ENCODE results near the gene LCT.
A peak's percentile ranks its signal among the peaks of the same experiment; 100 is the strongest.

The LCT gene

DNA sequence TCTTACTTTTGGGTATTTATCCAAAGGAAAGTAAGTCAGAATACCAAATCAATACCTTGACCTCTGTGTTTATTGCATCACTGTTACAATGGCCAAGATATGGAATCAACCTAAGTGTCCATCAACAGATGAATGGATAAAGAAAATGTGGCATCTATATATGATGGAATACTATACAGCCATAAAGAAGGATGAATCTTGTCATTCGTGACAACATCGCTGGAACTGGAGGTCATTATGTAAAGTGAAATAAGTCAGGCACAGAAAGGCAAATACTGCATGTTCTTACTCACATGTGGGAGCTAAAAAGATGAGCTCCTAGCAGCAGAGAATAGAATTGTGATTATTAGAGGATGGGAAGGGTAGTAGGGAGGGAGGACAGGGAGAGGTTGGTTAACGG is 34.6 kb downstream of the LCT start:
- DNase-seq (ENCODE audit: low read depth) = no peak
- H3K4me3 ChIP-seq (ENCODE audit: low read depth, low read length) = no peak overlapping the region
- no peak for TF ChIP-seq CTCF (IDR thresholded peaks at IDR 0.05; ENCODE audit: insufficient read depth, low read depth, low read length, missing control alignments)

DNA sequence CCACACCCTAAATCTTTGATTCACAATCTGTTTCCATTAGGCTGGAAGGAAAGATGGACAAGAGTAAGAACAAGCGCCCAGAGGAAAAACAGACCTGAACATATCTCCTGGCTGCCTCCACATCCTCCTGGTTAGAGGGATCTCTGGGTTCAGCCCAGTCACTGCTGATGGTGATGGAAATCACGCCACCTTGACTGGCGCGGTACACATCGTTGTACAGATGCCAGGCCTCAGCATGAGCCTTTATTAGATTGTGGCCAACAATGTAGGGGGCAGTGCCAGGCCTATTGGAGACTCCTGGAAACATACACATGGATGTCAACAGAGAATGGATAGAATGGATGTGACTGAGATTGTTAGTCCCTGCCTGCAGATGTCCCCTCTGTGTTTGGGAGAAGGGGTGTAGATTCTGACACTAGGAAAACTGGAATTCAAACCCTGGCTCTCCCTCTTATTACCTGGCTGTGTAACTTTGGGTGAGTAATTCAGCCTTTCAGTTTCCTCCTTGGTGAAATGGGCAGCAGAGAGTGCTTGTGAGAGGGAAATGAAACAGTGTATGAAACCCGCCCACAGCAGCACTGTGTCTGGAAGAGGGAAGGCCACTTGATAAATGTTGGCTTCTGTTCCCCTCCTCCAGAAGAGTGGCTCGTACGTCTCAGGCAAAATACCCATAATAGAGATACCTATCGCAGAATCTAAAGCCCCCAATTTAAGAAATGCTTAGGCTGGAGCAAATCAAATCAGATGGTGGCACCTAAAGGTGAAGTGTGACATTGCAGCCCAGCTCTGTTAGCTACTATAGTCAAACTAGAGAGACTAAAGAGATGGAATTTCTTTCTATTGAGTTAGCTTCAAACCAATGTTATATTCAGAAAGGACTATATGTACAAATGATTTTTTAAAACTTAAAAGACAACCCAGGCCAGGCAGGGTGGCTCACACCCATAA is 36.2 kb downstream of the LCT start:
- no peak overlapping the region for H3K4me3 ChIP-seq (ENCODE audit: low read depth, low read length)
- no peak for TF ChIP-seq CTCF (IDR thresholded peaks at IDR 0.05; ENCODE audit: insufficient read depth, low read depth, low read length, missing control alignments)
- DNase-seq (ENCODE audit: low read depth) = no peak

- no peak for DNase-seq (ENCODE audit: low read depth)
- no peak overlapping the region for H3K4me3 ChIP-seq (ENCODE audit: low read depth, low read length)
- TF ChIP-seq CTCF (IDR thresholded peaks at IDR 0.05; ENCODE audit: insufficient read depth, low read depth, low read length, missing control alignments) = no peak
Observed at GRCh38 chr2:135799738-135800137, 37.2 kb downstream of the LCT start.

DNA sequence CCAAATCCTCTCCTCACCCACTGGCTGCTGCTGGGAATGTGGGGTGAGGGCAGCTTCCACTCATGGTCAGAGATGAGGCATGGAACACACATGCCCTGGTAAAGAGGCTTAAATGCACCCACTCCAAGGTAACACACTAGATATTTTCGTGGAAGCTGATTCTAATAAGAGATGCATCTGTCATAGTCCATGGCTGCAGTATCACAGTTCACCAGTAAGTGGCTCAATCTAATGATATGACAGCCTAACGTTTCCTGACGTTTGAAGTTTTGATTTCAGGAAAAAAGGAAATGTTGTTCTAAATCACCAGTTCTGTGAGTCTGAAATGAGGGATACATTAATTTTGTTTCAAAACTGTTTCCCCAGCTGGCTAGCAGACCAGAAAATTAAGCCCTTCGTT is 38.2 kb downstream of the LCT start:
- no peak for DNase-seq (ENCODE audit: low read depth)
- H3K4me3 ChIP-seq (ENCODE audit: low read depth, low read length) = no peak overlapping the region
- TF ChIP-seq CTCF (IDR thresholded peaks at IDR 0.05; ENCODE audit: insufficient read depth, low read depth, low read length, missing control alignments) = peak; percentile 3

DNA sequence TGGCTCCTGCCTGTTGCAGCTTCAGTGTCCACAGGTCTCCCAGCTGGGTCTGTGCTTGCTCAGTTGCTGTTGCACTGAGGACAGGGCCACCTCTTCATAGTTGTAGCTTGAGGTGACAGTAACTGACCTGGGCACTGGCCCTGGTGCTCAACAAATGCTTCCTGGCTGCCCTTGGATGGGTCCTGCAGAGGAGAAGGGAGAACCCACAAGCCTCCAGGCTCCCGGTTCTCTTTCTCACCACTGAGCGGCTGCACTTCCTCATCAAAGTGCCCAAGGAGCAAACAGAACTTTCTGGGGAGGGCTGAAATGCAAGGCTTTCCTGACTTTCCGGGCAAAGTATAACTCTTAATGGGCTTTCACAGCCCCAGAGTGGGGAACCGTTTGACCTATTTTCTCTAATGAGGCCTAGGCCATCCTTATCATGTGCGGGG is 38.7 kb downstream of the LCT start:
- no peak for TF ChIP-seq CTCF (IDR thresholded peaks at IDR 0.05; ENCODE audit: insufficient read depth, low read depth, low read length, missing control alignments)
- DNase-seq (ENCODE audit: low read depth) = no peak
- no peak overlapping the region for H3K4me3 ChIP-seq (ENCODE audit: low read depth, low read length)

DNA sequence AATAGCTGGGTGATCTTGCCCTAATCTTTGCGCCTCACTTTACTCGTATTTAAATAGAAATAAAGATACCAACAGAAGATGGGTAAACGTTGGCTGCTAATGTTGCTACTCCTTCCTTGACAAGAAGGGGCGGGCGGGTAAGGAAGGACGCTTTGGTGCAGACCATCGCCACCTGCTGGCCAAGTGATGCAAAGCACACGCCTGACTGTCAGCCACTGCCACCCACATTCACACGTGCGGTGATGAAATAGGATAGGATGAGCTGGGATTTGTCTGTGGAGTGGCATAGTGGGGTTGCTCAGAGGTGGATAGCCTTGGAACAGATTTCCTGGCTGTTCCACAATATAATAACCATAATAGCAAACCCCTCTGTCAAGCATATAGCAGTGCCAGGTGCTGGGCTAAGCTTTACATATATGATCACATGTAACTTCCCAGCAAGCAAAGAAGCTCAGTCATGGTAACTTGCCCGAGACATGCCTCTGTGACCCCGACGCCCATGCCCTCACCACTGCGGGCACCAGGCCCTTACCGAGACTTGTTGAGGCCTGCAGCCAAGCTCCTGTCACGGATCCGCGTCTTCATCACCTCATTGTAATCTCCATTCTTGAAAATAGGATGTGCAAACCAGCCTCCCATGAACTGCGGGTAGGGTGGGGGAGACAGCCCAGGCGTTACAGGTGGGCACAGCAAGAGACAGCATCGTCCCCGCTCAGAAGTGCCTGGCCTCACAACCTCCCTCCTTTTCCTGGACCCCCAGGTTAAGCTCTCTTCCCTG is 39.3 kb downstream of the LCT start:
- H3K4me3 ChIP-seq (ENCODE audit: low read depth, low read length) = no peak overlapping the region
- peak; percentile 84 for DNase-seq (ENCODE audit: low read depth)
- TF ChIP-seq CTCF (IDR thresholded peaks at IDR 0.05; ENCODE audit: insufficient read depth, low read depth, low read length, missing control alignments) = peak; percentile 96

Data from GM12865 (cell line).